Measurements from ENCODE around the gene PRKCA. TPM values are rescaled to one million over a fixed set of nuclear protein-coding genes. Genes with fewer than 3 reads are reported as not detected.

The PRKCA gene
- total RNA-seq, 1 donor from 2014 or later = 127 TPM

- DNase-seq (ENCODE audit: low spot score) = no peak
Observed at GRCh38 chr17:66772148-66772812, 469.9 kb downstream of the PRKCA start.

GRCh38 chr17:66775271-66775670 lies 472.9 kb downstream of the PRKCA start:
- no peak for DNase-seq (ENCODE audit: low spot score)

GRCh38 chr17:66775881-66776400 lies 473.5 kb downstream of the PRKCA start:
- DNase-seq (ENCODE audit: low spot score) = no peak

- DNase-seq (ENCODE audit: low spot score) = no peak
Observed at GRCh38 chr17:66776999-66777688, 474.7 kb downstream of the PRKCA start.

GRCh38 chr17:66777689-66778225 lies 475.3 kb downstream of the PRKCA start:
- DNase-seq (ENCODE audit: low spot score) = no peak

- DNase-seq (ENCODE audit: low spot score) = no peak
Observed at GRCh38 chr17:66778531-66779236, 476.3 kb downstream of the PRKCA start.

GRCh38 chr17:66779237-66779606 lies 476.8 kb downstream of the PRKCA start:
- no peak for DNase-seq (ENCODE audit: low spot score)

GRCh38 chr17:66781135-66781534 lies 478.7 kb downstream of the PRKCA start:
- no peak for DNase-seq (ENCODE audit: low spot score)

GRCh38 chr17:66782851-66783250 lies 480.4 kb downstream of the PRKCA start:
- no peak for DNase-seq (ENCODE audit: low spot score)

GRCh38 chr17:66783656-66784381 lies 481.4 kb downstream of the PRKCA start:
- DNase-seq (ENCODE audit: low spot score) = no peak

- no peak for DNase-seq (ENCODE audit: low spot score)
Observed at GRCh38 chr17:66784621-66785364, 482.4 kb downstream of the PRKCA start.

- no peak for DNase-seq (ENCODE audit: low spot score)
Observed at GRCh38 chr17:66786107-66786506, 483.7 kb downstream of the PRKCA start.

GRCh38 chr17:66787914-66788313 lies 485.5 kb downstream of the PRKCA start:
- no peak for DNase-seq (ENCODE audit: low spot score)

- no peak for DNase-seq (ENCODE audit: low spot score)
Observed at GRCh38 chr17:66789093-66789492, 486.7 kb downstream of the PRKCA start.

- DNase-seq (ENCODE audit: low spot score) = no peak
Observed at GRCh38 chr17:66789961-66790437, 487.6 kb downstream of the PRKCA start.

- no peak for DNase-seq (ENCODE audit: low spot score)
Observed at GRCh38 chr17:66790501-66791061, 488.2 kb downstream of the PRKCA start.

GRCh38 chr17:66791347-66791746 lies 488.9 kb downstream of the PRKCA start:
- DNase-seq (ENCODE audit: low spot score) = peak; percentile 16

GRCh38 chr17:66793814-66794213 lies 491.4 kb downstream of the PRKCA start:
- DNase-seq (ENCODE audit: low spot score) = no peak

GRCh38 chr17:66795486-66795885 lies 493.1 kb downstream of the PRKCA start:
- no peak for DNase-seq (ENCODE audit: low spot score)

GRCh38 chr17:66799849-66800537 lies 497.6 kb downstream of the PRKCA start:
- DNase-seq (ENCODE audit: low spot score) = no peak
